SU-DHL-6 (cell line): ENCODE measurements around the gene LANCL1.

Experiments used
- H2AFZ ChIP-seq: fragments of 200-600 bp; sonication (generic); 2 replicates; pipeline ENCODE4 v1.6.1; 2014; ENCODE audit warnings: low read depth, mild to moderate bottlenecking, moderate library complexity, mixed read lengths, antibody characterized with exemption, low read length; ENCODE audit not compliant: severe bottlenecking
- H3F3A ChIP-seq: fragments of 200-600 bp; shearing (Covaris generic); 2 replicates; pipeline ENCODE4 v1.6.0; 2016; ENCODE audit warnings: antibody characterized with exemption, mild to moderate bottlenecking; ENCODE audit not compliant: insufficient read depth
- H3K27ac ChIP-seq: fragments of 200-600 bp; sonication (generic); 2 replicates; pipeline ENCODE4 v1.5.1; 2016; ENCODE audit warnings: low read depth, mild to moderate bottlenecking, low read length, moderate library complexity, mixed read lengths
- H3K27me3 ChIP-seq: fragments of 200-600 bp; sonication (generic), shearing (Covaris generic); 2 replicates; pipeline ENCODE4 v1.6.0; 2014; ENCODE audit warnings: mild to moderate bottlenecking, low read length
- H3K36me3 ChIP-seq: fragments of 200-600 bp; sonication (generic); 2 replicates; pipeline ENCODE4 v1.6.1; 2014; ENCODE audit warnings: mild to moderate bottlenecking, low read length, mixed read lengths
- H3K4me2 ChIP-seq: fragments of 300-600, 200-600 bp; shearing (Covaris generic), sonication (generic); 2 replicates; pipeline ENCODE4 v1.6.0; 2014; ENCODE audit warnings: low read length, low read depth, mild to moderate bottlenecking; ENCODE audit not compliant: poor library complexity, severe bottlenecking
- H3K4me3 ChIP-seq: fragments of 200-600 bp; sonication (generic); 2 replicates; pipeline ENCODE4 v1.5.1; 2014; ENCODE audit warnings: antibody characterized with exemption, low read length, mild to moderate bottlenecking, mixed read lengths; ENCODE audit not compliant: insufficient read depth, poor library complexity, severe bottlenecking
- H3K79me2 ChIP-seq: fragments of 200-600 bp; sonication (generic); 2 replicates; pipeline ENCODE4 v1.6.1; 2014; ENCODE audit warnings: mild to moderate bottlenecking, low read length, moderate library complexity; ENCODE audit not compliant: insufficient read depth
- H3K9ac ChIP-seq: fragments of 200-600 bp; sonication (generic); 2 replicates; pipeline ENCODE4 v1.7.0; 2014; ENCODE audit warnings: mild to moderate bottlenecking, low read length
- H3K9me2 ChIP-seq: fragments of 200-600 bp; sonication (generic); replicated peaks from 2 replicates; pipeline ENCODE4 v1.6.1; 2014; ENCODE audit warnings: low read length; ENCODE audit not compliant: insufficient read depth
- H3K9me3 ChIP-seq: fragments of 200-600 bp; sonication (generic); 2 replicates; pipeline ENCODE4 v1.6.1; 2014; ENCODE audit warnings: low read length, mixed read lengths; ENCODE audit not compliant: insufficient read depth
- H4K20me1 ChIP-seq: fragments of 200-600 bp; sonication (generic); 2 replicates; pipeline ENCODE4 v1.6.1; 2014; ENCODE audit warnings: low read depth, mild to moderate bottlenecking, antibody characterized with exemption, low read length, moderate library complexity, mixed read lengths
- EZH2phosphoT487 ChIP-seq: fragments of 200-600 bp; sonication (generic), shearing (Covaris generic); conservative IDR thresholded peaks from 2 replicates; pipeline ENCODE4 v1.6.1; 2018; ENCODE audit warnings: mild to moderate bottlenecking, antibody characterized with exemption, low read length, moderate library complexity, mixed read lengths
- TF ChIP-seq, protein P1 (sequence below): fragments of 200-600 bp; sonication (generic); IDR thresholded peaks from one replicate; pipeline ENCODE4 v1.5.1; 2017; ENCODE audit warnings: antibody characterized with exemption, mild to moderate bottlenecking, low read length, moderate library complexity; ENCODE audit not compliant: insufficient read depth, poor library complexity, severe bottlenecking

The LANCL1 gene

DNA sequence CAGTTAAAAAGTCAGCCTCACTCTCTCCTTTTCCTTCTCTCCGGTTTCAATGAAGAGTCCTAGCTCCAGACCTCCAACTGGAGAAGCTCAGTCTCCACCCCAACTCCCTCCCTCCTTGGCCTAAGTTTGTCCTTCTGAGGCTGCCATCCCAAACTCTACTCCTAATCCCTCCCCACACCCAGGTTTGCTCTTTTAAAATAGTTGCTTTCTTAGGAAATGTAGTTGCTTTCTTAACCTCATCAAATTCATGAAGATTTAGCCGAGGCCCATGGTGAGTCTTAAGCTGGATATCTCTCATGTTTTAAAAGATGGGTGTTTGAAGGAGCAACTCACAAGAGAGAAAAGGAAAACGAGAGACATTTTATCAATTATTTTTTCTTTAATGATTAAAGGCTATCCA lies 937 bp upstream of the LANCL1 start:
- Histone ChIP-seq H3K27me3 (no peaks in the 10 kb centered on the region; the same call in 1 of the 2 replicates), H2AFZ (peak overlapping the region; percentile 95), H3K4me3 (peak overlapping the region; percentile 77), H3K79me2 (no peaks in the 10 kb centered on the region), H3K4me2 (peak overlapping the region; percentile 84), H3K27ac (no peak overlapping the region), H3K9ac (no peak overlapping the region), H3K36me3 (no peaks in the 10 kb centered on the region), H3K9me3 (no peaks in the 10 kb centered on the region), H3F3A (peaks cover 7% of the 10 kb centered on the region; the same call in 1 of the 2 replicates), H3K9me2 (no peaks in the 10 kb centered on the region), H4K20me1 (no peaks in the 10 kb centered on the region)
- TF ChIP-seq, protein P1, sequence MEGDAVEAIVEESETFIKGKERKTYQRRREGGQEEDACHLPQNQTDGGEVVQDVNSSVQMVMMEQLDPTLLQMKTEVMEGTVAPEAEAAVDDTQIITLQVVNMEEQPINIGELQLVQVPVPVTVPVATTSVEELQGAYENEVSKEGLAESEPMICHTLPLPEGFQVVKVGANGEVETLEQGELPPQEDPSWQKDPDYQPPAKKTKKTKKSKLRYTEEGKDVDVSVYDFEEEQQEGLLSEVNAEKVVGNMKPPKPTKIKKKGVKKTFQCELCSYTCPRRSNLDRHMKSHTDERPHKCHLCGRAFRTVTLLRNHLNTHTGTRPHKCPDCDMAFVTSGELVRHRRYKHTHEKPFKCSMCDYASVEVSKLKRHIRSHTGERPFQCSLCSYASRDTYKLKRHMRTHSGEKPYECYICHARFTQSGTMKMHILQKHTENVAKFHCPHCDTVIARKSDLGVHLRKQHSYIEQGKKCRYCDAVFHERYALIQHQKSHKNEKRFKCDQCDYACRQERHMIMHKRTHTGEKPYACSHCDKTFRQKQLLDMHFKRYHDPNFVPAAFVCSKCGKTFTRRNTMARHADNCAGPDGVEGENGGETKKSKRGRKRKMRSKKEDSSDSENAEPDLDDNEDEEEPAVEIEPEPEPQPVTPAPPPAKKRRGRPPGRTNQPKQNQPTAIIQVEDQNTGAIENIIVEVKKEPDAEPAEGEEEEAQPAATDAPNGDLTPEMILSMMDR: no peak
- TF ChIP-seq EZH2phosphoT487: no peak

DNA sequence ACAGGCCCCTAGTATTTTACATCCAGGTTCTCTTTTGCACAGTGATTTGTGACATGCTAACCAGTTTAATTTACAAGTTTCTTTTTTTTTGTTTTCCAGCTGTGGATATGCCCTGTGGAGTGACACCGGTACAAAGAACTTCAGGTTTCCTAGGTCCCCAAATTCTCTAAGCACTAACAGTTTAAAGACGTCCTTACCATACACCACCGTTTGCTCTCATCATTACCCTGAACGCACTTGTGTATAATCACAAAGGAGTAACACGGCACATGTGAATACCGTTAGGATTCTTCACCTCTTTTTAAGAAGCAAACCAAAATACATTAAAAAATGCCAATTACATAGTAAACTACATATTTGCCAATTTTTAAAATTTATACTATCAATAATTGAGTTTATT lies 853 bp downstream of the LANCL1 start:
- Histone ChIP-seq H3F3A (peaks cover 7% of the 10 kb centered on the region; the same call in 1 of the 2 replicates), H3K36me3 (0 out of 2 replicates have a peak, but pooled peaks cover under 1% of the 10 kb centered on the region), H4K20me1 (no peaks in the 10 kb centered on the region), H3K4me2 (peak overlapping the region; percentile 84), H3K9ac (peak overlapping the region; percentile 81), H3K9me3 (no peaks in the 10 kb centered on the region), H2AFZ (peak overlapping the region; percentile 95), H3K27ac (peak overlapping the region; percentile 22; the same call in 1 of the 2 replicates), H3K4me3 (peak overlapping the region; percentile 77), H3K27me3 (no peaks in the 10 kb centered on the region; the same call in 1 of the 2 replicates), H3K79me2 (no peaks in the 10 kb centered on the region), H3K9me2 (no peaks in the 10 kb centered on the region)
- no peak for TF ChIP-seq EZH2phosphoT487
- TF ChIP-seq, protein P1: no peak

DNA sequence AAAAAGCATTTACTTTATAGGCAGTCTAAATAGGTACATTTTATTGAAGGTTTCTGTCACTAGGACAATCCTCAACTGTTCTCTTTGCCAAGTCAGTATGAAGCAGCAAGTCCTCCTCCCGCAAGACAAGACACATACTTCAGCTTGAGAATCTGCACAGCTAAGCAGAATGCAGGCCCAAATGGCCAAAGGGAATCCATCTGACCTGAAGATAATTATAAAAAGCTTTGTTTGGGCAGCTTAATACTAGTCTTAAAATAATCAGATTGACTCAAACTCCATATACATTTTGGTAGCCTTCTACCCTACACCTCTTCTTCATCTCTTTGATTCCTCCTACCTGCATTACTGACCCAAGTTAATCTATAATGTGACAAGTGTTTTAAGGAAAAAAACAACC lies 1.8 kb downstream of the LANCL1 start:
- Histone ChIP-seq H3K4me2 (peak overlapping the region; percentile 84), H3F3A (peaks cover 7% of the 10 kb centered on the region; the same call in 1 of the 2 replicates), H3K36me3 (peaks cover 10% of the 10 kb centered on the region), H3K9me2 (no peaks in the 10 kb centered on the region), H3K4me3 (no peak overlapping the region), H3K9ac (no peak overlapping the region), H3K9me3 (no peaks in the 10 kb centered on the region), H3K79me2 (no peaks in the 10 kb centered on the region), H2AFZ (no peak overlapping the region), H3K27me3 (no peaks in the 10 kb centered on the region; the same call in 1 of the 2 replicates), H4K20me1 (no peaks in the 10 kb centered on the region), H3K27ac (no peak overlapping the region)
- TF ChIP-seq, protein P1: no peak
- TF ChIP-seq EZH2phosphoT487: no peak
